Ishikawa (cell line): ENCODE data around the gene SEMA4A.

Experiments
- CEBPB ChIP-seq: IDR thresholded peaks from 2 replicates; pipeline ENCODE4 v1.6.1; 2012
- CREB1 ChIP-seq: IDR thresholded peaks from 2 replicates; pipeline ENCODE4 v1.6.1; 2012; ENCODE audit warnings: low read depth
- EGR1 ChIP-seq: IDR thresholded peaks from 2 replicates; pipeline ENCODE4 v1.6.1; 2012
- EP300 ChIP-seq: IDR thresholded peaks from 2 replicates; pipeline ENCODE4 v1.6.1; 2012; ENCODE audit warnings: borderline replicate concordance
- MAX ChIP-seq: IDR thresholded peaks from 2 replicates; pipeline ENCODE4 v1.6.1; 2012
- RAD21 ChIP-seq: IDR thresholded peaks from 2 replicates; pipeline ENCODE4 v1.6.1; 2012; ENCODE audit warnings: low read depth
- TAF1 ChIP-seq: IDR thresholded peaks from 2 replicates; pipeline ENCODE4 v1.6.1; 2012; ENCODE audit warnings: low read depth, mild to moderate bottlenecking
- TCF12 ChIP-seq: IDR thresholded peaks from 2 replicates; pipeline ENCODE4 v1.6.1; 2012; ENCODE audit warnings: low read depth
- YY1 ChIP-seq: IDR thresholded peaks from 2 replicates; pipeline ENCODE4 v1.6.1; 2012; ENCODE audit warnings: low read depth
- ZBTB7A ChIP-seq: IDR thresholded peaks from 2 replicates; pipeline ENCODE4 v1.6.1; 2012; ENCODE audit warnings: low read depth

DNA sequence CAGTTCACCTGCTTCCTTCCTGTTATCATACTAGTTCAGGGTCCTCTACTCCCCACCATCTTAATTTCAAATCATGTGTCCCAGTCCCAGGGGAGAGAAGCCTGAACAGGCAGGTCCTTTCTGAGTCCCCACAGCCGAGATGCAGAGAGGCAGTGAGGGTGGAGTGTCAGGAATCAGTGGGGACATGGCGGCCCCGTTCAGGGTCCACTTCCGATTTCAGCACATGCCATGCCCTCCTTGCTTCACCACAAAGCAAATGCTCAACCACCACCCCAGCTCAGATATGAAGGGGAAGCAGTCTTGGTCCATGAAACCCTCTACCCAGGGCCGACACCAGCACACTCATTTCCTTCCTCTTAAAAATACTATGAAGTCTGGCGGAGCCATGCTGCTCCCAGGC, 5.2 kb upstream of the SEMA4A start:
- TF ChIP-seq MAX (no peak), RAD21 (no peak), CREB1 (no peak), EGR1 (no peak), YY1 (no peak), CEBPB (no peak), EP300 (no peak), ZBTB7A (no peak), TAF1 (no peak), TCF12 (no peak)
